Prostate gland (tissue), 2 donors: ENCODE measurements around the gene SND1. TPM values are rescaled to one million over a fixed set of nuclear protein-coding genes. Genes with fewer than 3 reads are reported as not detected.

ENCODE experiments used
- DNase-seq: peaks from one replicate; pipeline ENCODE4 v3.0.0-alpha.2; 2019; ENCODE audit warnings: low spot score
- H3K27ac ChIP-seq, 2 donors: fragments of 200-600 bp; sonication (generic); 2 replicates each; pipeline ENCODE4 v1.5.1; 2017 to 2019
- H3K27me3 ChIP-seq: fragments of 200-600 bp; sonication (generic); replicated peaks from 2 replicates; pipeline ENCODE4 v1.5.1; 2019; ENCODE audit not compliant: insufficient read depth
- H3K36me3 ChIP-seq, 2 donors: fragments of 200-600 bp; sonication (generic); 1 replicate in 1 of 2; 2 replicates in 1 of 2; pipeline versions ENCODE4 v1.5.1 to v1.8.1; 2017 to 2019
- H3K4me1 ChIP-seq: fragments of 200-600 bp; sonication (generic); replicated peaks from 2 replicates; pipeline ENCODE4 v1.5.1; 2019
- H3K4me3 ChIP-seq, 2 donors: fragments of 200-600 bp; sonication (generic); 2 replicates each; pipeline ENCODE4 v1.5.1; 2017 to 2019
- H3K9me3 ChIP-seq: fragments of 200-600 bp; sonication (generic); 2 replicates; pipeline ENCODE4 v1.5.1; 2017
- POLR2A ChIP-seq: fragments of 450-650 bp; IDR thresholded peaks from one replicate; pipeline ENCODE4 v1.6.1; 2016; ENCODE audit warnings: antibody characterized with exemption, mild to moderate bottlenecking
- POLR2AphosphoS5 ChIP-seq: sonication (generic); formaldehyde crosslinking; IDR thresholded peaks from one replicate; pipeline ENCODE4 v1.6.1; 2017; ENCODE audit warnings: antibody characterized with exemption
- WGBS: methylation state at CpG from one replicate; pipeline ENCODE4 v1.1.5; 2018; 5-methylcytosine and 5-hydroxymethylcytosine counted together
- intact Hi-C: fragments of 100-400 bp; cut with DNase I; formaldehyde crosslinking; loops from one replicate; pipeline ENCODE4 v1.14.2; 2022
- total RNA-seq, 2 donors: library from RNA; depleted of rRNA; stranded (reverse); fragments of >200 nt; gene quantifications; one replicate each; pipeline ENCODE4 v1.1.0, GENCODE V29; 2016
- TF ChIP-seq, protein P1 (sequence below), 4 experiments: fragments of 200-600 bp in 2 of 4; fragments of 450-650 bp in 2 of 4; sonication (generic) in 2 of 4; IDR thresholded peaks; 1 replicate in 3 of 4; 2 replicates in 1 of 4; pipeline ENCODE4 v1.5.1; 2016 to 2019; ENCODE audit warnings: antibody characterized with exemption in 4 of 4, mild to moderate bottlenecking in 2 of 4, moderate library complexity in 2 of 4

The SND1 gene
- total RNA-seq, 2 donors from 2014 or later = 175 to 190 TPM

DNA sequence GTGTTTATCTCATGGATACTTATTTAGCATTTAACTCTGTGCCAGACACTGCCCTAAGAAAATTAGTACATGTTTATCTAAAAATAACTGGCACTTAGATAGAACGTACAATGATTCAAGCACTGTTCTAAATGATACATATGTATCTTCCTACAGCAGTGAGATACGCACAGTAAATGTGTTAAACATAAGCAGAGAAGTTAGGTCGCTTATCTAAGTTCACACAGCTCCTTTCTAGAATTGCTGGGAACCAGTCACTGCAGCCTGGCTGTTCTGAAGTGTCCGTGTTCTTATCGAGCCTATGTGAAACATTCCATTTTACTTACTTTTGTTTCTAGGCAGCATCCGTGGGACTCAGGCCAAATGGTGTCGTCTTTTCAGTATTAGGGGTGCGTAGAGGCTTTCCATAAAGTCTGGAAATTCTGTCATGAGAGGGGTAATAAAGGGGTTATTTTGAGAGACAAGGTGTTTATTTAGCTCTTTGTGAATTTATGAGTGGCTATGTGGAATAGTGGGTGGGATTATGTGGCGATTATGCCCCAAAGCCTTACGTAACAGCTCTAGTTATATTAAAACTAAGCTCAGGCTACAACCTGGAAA, 186.9 kb downstream of the SND1 start:
- intact Hi-C loops = no loop called here
- Histone ChIP-seq H3K36me3 (no peaks in the 10 kb centered on the region), H3K4me3 (no peak overlapping the region), H3K27me3 (no peaks in the 10 kb centered on the region), H3K4me1 (no peaks in the 10 kb centered on the region), H3K9me3 (no peaks in the 10 kb centered on the region), H3K27ac (no peak overlapping the region)
- WGBS = 48% methylated on average over 10 of the region's 10 CpGs
- TF ChIP-seq POLR2A (no peak), POLR2AphosphoS5 (no peak)
- TF ChIP-seq, protein P1, sequence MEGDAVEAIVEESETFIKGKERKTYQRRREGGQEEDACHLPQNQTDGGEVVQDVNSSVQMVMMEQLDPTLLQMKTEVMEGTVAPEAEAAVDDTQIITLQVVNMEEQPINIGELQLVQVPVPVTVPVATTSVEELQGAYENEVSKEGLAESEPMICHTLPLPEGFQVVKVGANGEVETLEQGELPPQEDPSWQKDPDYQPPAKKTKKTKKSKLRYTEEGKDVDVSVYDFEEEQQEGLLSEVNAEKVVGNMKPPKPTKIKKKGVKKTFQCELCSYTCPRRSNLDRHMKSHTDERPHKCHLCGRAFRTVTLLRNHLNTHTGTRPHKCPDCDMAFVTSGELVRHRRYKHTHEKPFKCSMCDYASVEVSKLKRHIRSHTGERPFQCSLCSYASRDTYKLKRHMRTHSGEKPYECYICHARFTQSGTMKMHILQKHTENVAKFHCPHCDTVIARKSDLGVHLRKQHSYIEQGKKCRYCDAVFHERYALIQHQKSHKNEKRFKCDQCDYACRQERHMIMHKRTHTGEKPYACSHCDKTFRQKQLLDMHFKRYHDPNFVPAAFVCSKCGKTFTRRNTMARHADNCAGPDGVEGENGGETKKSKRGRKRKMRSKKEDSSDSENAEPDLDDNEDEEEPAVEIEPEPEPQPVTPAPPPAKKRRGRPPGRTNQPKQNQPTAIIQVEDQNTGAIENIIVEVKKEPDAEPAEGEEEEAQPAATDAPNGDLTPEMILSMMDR (IDR thresholded peaks at IDR 0.05) = no peak
- DNase-seq = no peak

DNA sequence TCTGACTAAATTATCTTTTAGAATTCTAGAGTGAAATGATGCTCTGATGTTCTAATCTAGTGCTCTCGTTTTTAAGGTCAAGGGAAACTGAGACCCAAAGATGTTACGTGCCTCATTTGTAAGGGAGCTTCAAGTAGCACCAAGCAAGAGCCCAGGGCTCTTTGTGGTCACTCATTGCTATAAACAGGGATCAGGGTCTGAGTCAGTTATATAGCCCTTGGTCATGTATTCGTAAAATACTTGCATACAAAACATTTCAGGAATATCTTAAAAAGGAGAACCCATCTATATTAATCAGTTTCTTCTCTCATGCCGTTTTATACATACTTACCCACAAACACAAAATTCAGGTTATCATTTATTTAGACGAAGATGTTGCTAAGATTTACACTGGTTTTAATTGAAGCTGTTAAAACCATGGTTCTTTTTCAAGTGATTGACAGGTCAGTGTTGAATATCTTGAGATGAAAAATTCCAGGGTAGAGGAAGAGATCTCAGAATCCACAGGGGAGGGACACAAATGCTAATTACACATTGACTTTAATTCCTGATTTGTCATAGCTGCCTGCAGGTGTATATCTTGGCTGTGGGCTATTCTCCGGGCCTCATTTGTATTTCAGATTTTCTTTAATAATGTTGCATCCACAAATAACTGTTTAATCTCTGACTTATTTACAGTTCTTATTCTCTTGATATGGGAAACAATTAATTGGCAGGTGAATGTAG, 188.4 kb downstream of the SND1 start:
- Histone ChIP-seq H3K36me3 (no peaks in the 10 kb centered on the region), H3K9me3 (no peaks in the 10 kb centered on the region), H3K4me3 (no peak overlapping the region), H3K4me1 (peaks cover 9% of the 10 kb centered on the region), H3K27ac (no peak overlapping the region), H3K27me3 (no peaks in the 10 kb centered on the region)
- 96% methylated on average over 6 of the region's 6 CpGs for WGBS
- TF ChIP-seq POLR2AphosphoS5 (no peak), POLR2A (no peak)
- TF ChIP-seq, protein P1 (IDR thresholded peaks at IDR 0.05) = no peak
- intact Hi-C loops = no loop called here
- DNase-seq = no peak

DNA sequence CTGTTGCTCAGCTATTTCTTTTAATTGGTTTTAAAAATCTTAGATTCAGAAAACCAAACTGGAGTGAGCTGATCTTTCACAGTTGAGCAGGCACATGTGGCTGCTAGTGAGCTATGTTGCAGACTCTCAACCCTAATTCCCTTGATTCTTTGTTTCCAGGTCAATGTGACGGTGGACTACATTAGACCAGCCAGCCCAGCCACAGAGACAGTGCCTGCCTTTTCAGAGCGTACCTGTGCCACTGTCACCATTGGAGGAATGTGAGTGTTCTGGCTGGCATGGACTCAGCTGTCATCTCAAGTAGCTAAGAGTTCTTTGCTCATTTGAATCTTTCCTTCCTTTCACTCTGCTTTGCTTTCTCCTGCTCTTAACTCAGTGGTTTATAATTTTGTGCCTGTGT, 192.2 kb downstream of the SND1 start:
- TF ChIP-seq POLR2AphosphoS5 (no peak), POLR2A (no peak)
- TF ChIP-seq, protein P1 (IDR thresholded peaks at IDR 0.05) = no peak
- intact Hi-C loops = no loop called here
- Histone ChIP-seq H3K4me1 (peaks cover 9% of the 10 kb centered on the region), H3K27me3 (no peaks in the 10 kb centered on the region), H3K4me3 (no peak overlapping the region), H3K36me3 (no peaks in the 10 kb centered on the region), H3K27ac (peak overlapping the region in 1 of 2 donors; percentile 30), H3K9me3 (no peaks in the 10 kb centered on the region)
- DNase-seq = no peak
- WGBS = 51% methylated on average over 2 of the region's 2 CpGs

DNA sequence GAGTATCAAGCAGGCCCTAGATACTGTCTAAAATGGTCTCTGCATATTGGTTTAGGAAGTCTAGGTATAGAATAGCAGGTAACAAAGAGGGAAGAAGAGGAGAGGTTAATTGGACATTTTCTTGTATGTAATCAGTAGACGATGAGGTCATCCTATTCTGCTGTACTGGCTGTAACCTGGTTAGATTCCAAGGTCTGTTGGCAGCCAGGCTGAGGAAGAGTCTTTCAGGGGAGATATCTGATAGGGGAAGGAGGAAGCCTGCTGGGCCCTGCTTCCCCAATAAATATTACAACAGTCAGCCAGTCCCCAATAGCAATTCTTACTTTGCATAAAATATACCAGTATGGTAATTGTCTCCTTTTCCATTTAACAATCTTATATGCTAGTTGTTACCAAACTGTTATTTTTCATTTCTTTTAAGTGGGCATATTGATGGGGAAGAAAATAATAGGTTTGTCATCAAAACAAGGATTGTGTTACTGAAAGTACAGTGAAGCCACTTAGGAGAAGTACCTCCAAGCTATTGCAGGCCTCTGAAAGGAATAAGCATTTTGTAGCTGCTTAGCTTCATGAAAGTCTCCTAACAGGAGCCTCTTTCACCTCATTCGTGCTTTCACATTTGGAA, 192.8 kb downstream of the SND1 start:
- Histone ChIP-seq H3K27me3 (no peaks in the 10 kb centered on the region), H3K27ac (peak overlapping the region in 1 of 2 donors; percentile 30), H3K36me3 (no peaks in the 10 kb centered on the region), H3K9me3 (no peaks in the 10 kb centered on the region), H3K4me3 (no peak overlapping the region), H3K4me1 (peaks cover 9% of the 10 kb centered on the region)
- WGBS = 20% methylated on average over 2 of the region's 2 CpGs
- TF ChIP-seq, protein P1 (IDR thresholded peaks at IDR 0.05) = no peak
- TF ChIP-seq POLR2A (no peak), POLR2AphosphoS5 (no peak)
- intact Hi-C loops = no loop called here
- peak; percentile 27 for DNase-seq
